ENCODE measurements around the gene GGTLC1. TPM values are rescaled to one million over a fixed set of nuclear protein-coding genes. Genes with fewer than 3 reads are reported as not detected.

Gene GGTLC1
- total RNA-seq, 1 experiment from 2014 or later, result not detected

GRCh38 chr20:24033151-24033550 is 44.6 kb upstream of the GGTLC1 start:
- Histone ChIP-seq H3K4me1 (ENCODE audit: insufficient read depth, low read length) (peaks cover 3% of the 10 kb centered on the region; the same call in 1 of the 2 replicates), H2BK15ac (ENCODE audit: low read depth, low read length) (no peak overlapping the region), H3K4ac (ENCODE audit: low read depth, low read length) (no peak overlapping the region), H2BK120ac (ENCODE audit: low read depth, low read length, poor library complexity, severe bottlenecking) (no peak overlapping the region), H3K9ac (ENCODE audit: extremely low read depth, insufficient read length, low read length) (no peak overlapping the region), H2AK5ac (ENCODE audit: insufficient read length, low read length) (no peak overlapping the region), H3K18ac (ENCODE audit: insufficient read length, low read depth, low read length) (no peak overlapping the region), H3K79me1 (ENCODE audit: insufficient read depth, low read depth, low read length, poor library complexity, severe bottlenecking) (no peaks in the 10 kb centered on the region), H3K14ac (ENCODE audit: insufficient read depth, low read length) (no peak overlapping the region), H3K23ac (ENCODE audit: insufficient read length, low read depth, low read length) (no peak overlapping the region), H3K27ac (ENCODE audit: insufficient read length, low read depth, low read length) (no peak overlapping the region), H3K4me2 (ENCODE audit: insufficient read depth, insufficient read length, low read length) (no peak overlapping the region), H3K9me3 (ENCODE audit: control insufficient read depth, low read depth, low read length) (no peaks in the 10 kb centered on the region), H3K56ac (ENCODE audit: insufficient read length, low read depth, low read length) (no peak overlapping the region), H3K79me2 (ENCODE audit: insufficient read depth, low read length) (no peaks in the 10 kb centered on the region), H4K8ac (replicated peaks; ENCODE audit: insufficient read length, low read depth, low read length) (no peak overlapping the region), H2BK12ac (ENCODE audit: insufficient read length, low read depth, low read length) (no peak overlapping the region), H4K5ac (ENCODE audit: insufficient read length, low read depth, low read length) (no peak overlapping the region), H2BK5ac (ENCODE audit: insufficient read length, low read length) (no peak overlapping the region), H4K91ac (ENCODE audit: insufficient read length, low read depth, low read length) (no peak overlapping the region), H3K23me2 (ENCODE audit: insufficient read length, low read depth, low read length, poor library complexity, severe bottlenecking) (no peaks in the 10 kb centered on the region), H2AFZ (ENCODE audit: low read length) (no peak overlapping the region), H2BK20ac (ENCODE audit: low read depth, low read length, poor library complexity, severe bottlenecking) (no peak overlapping the region), H3T11ph (ENCODE audit: low read length) (no peak overlapping the region), H3K27me3 (ENCODE audit: insufficient read depth, low read length) (no peaks in the 10 kb centered on the region), H4K20me1 (ENCODE audit: control insufficient read depth, insufficient read depth, insufficient read length) (no peaks in the 10 kb centered on the region)
- no peak for TF ChIP-seq CTCF (conservative IDR thresholded peaks at IDR 0.05)
- Mint-ChIP-seq H3K27ac (no peak overlapping the region), H3K9me3 (no peaks in the 10 kb centered on the region), H3K36me3 (ENCODE audit: insufficient read depth in 1 of 3, low read depth in 3 of 3) (no peaks in the 10 kb centered on the region), H3K4me3 (no peak overlapping the region), H3K27me3 (ENCODE audit: low read depth) (no peaks in the 10 kb centered on the region), H3K4me1 (peaks cover 2 to 7% of the 10 kb centered on the region in 2 experiments; a peak in 3 of 4 replicates)
- DNase-seq, result no peak
